NCI-H1436 treated with DMSO at 0.1 percent for 48 hours (cell line): Measurements from ENCODE around the gene EFCAB5.
"Not testable (repeated sequence)": the region's sequence is repeated elsewhere in the genome, so short reads cannot be mapped to it uniquely, and the experiment has no call there.

ENCODE experiments used
- DNase-seq: peaks from one replicate; lab custom pipeline; 2025; lab: John Stamatoyannopoulos, UW

EFCAB5 gene

GRCh38 chr17:30005709-30006320 is 64.4 kb downstream of the EFCAB5 start:
- DNase-seq, result no peak

GRCh38 chr17:30011934-30012333 is 70.5 kb downstream of the EFCAB5 start:
- DNase-seq, result not testable (repeated sequence)

GRCh38 chr17:30021708-30022317 is 80.4 kb downstream of the EFCAB5 start:
- DNase-seq, result peak; percentile 43

GRCh38 chr17:30025325-30025724 is 83.9 kb downstream of the EFCAB5 start:
- DNase-seq, result not testable (repeated sequence)

- DNase-seq, result no peak
Measured at GRCh38 chr17:30027676-30028075, 86.2 kb downstream of the EFCAB5 start.

- no peak for DNase-seq
Measured at GRCh38 chr17:30031214-30031869, 89.9 kb downstream of the EFCAB5 start.

GRCh38 chr17:30035369-30035768 is 93.9 kb downstream of the EFCAB5 start:
- no peak for DNase-seq

- DNase-seq, result not testable (repeated sequence)
Measured at GRCh38 chr17:30040719-30041518, 99.5 kb downstream of the EFCAB5 start.

GRCh38 chr17:30041551-30041950 is 100.1 kb downstream of the EFCAB5 start:
- DNase-seq, result no peak

- DNase-seq, result no peak
Measured at GRCh38 chr17:30062372-30062771, 120.9 kb downstream of the EFCAB5 start.

GRCh38 chr17:30064738-30065137 is 123.3 kb downstream of the EFCAB5 start:
- DNase-seq, result no peak

GRCh38 chr17:30068465-30068864 is 127.0 kb downstream of the EFCAB5 start:
- no peak for DNase-seq

- DNase-seq, result no peak
Measured at GRCh38 chr17:30074254-30074653, 132.8 kb downstream of the EFCAB5 start.

- DNase-seq, result no peak
Measured at GRCh38 chr17:30074730-30075129, 133.3 kb downstream of the EFCAB5 start.

- no peak for DNase-seq
Measured at GRCh38 chr17:30082773-30083172, 141.3 kb downstream of the EFCAB5 start.

GRCh38 chr17:30084788-30085187 is 143.4 kb downstream of the EFCAB5 start:
- no peak for DNase-seq

GRCh38 chr17:30086896-30087295 is 145.5 kb downstream of the EFCAB5 start:
- DNase-seq, result no peak

GRCh38 chr17:30087431-30087830 is 146.0 kb downstream of the EFCAB5 start:
- not testable (repeated sequence) for DNase-seq

- no peak for DNase-seq
Measured at GRCh38 chr17:30091121-30091670, 149.8 kb downstream of the EFCAB5 start.

GRCh38 chr17:30091771-30092170 is 150.3 kb downstream of the EFCAB5 start:
- DNase-seq, result no peak

- no peak for DNase-seq
Measured at GRCh38 chr17:30092886-30093285, 151.5 kb downstream of the EFCAB5 start.

- DNase-seq, result no peak
Measured at GRCh38 chr17:30093463-30094147, 152.2 kb downstream of the EFCAB5 start.
